ENCODE data around the gene CACNA1C.
"Not testable (repeated sequence)": the region's sequence is repeated elsewhere in the genome, so short reads cannot be mapped to it uniquely, and the experiment has no call there.

CACNA1C gene

GRCh38 chr12:2475984-2476383 lies 423.2 kb downstream of the CACNA1C start:
- no peak for DNase-seq

GRCh38 chr12:2477009-2477766 lies 424.4 kb downstream of the CACNA1C start:
- no peak for DNase-seq

GRCh38 chr12:2479851-2480535 lies 427.2 kb downstream of the CACNA1C start:
- no peak for DNase-seq

GRCh38 chr12:2481346-2481745 lies 428.6 kb downstream of the CACNA1C start:
- no peak for DNase-seq

- no peak for DNase-seq
Measured at GRCh38 chr12:2481951-2482350, 429.2 kb downstream of the CACNA1C start.

- DNase-seq = no peak
Measured at GRCh38 chr12:2482938-2483660, 430.3 kb downstream of the CACNA1C start.

GRCh38 chr12:2483713-2484112 lies 430.9 kb downstream of the CACNA1C start:
- no peak for DNase-seq

GRCh38 chr12:2484141-2484776 lies 431.5 kb downstream of the CACNA1C start:
- no peak for DNase-seq

GRCh38 chr12:2485681-2486080 lies 432.9 kb downstream of the CACNA1C start:
- no peak for DNase-seq

GRCh38 chr12:2486796-2487195 lies 434.0 kb downstream of the CACNA1C start:
- DNase-seq = no peak

GRCh38 chr12:2487278-2487677 lies 434.5 kb downstream of the CACNA1C start:
- DNase-seq = no peak

- DNase-seq = no peak
Measured at GRCh38 chr12:2488131-2488530, 435.3 kb downstream of the CACNA1C start.

- DNase-seq = no peak
Measured at GRCh38 chr12:2488596-2488995, 435.8 kb downstream of the CACNA1C start.

- DNase-seq = no peak
Measured at GRCh38 chr12:2489275-2489674, 436.5 kb downstream of the CACNA1C start.

- no peak for DNase-seq
Measured at GRCh38 chr12:2490831-2491230, 438.0 kb downstream of the CACNA1C start.

GRCh38 chr12:2491349-2491748 lies 438.6 kb downstream of the CACNA1C start:
- not testable (repeated sequence) for DNase-seq

- no peak for DNase-seq
Measured at GRCh38 chr12:2492236-2492635, 439.4 kb downstream of the CACNA1C start.

- no peak for DNase-seq
Measured at GRCh38 chr12:2493086-2493485, 440.3 kb downstream of the CACNA1C start.

- no peak for DNase-seq
Measured at GRCh38 chr12:2494486-2495192, 441.9 kb downstream of the CACNA1C start.

- no peak for DNase-seq
Measured at GRCh38 chr12:2495417-2496112, 442.8 kb downstream of the CACNA1C start.

- DNase-seq = peak; percentile 25
Measured at GRCh38 chr12:2498964-2499500, 446.2 kb downstream of the CACNA1C start.
